Measurements from ENCODE around the gene FRMPD3.

Gene FRMPD3

GRCh38 chrX:107445631-107446030, 3.8 kb upstream of the FRMPD3 start:
- Histone ChIP-seq H3K36me3 (ENCODE audit: insufficient read depth, low read length) (no peaks in the 10 kb centered on the region), H3K27ac (no peak overlapping the region), H3K4me3 (no peak overlapping the region), H3K9me3 (ENCODE audit: low read depth, low read length) (no peaks in the 10 kb centered on the region), H3K9ac (ENCODE audit: insufficient read length) (no peak overlapping the region)
- TF ChIP-seq EZH2 (IDR thresholded peaks at IDR 0.05), result no peak
- no peak for TF ChIP-seq POLR2AphosphoS5 (IDR thresholded peaks at IDR 0.05; ENCODE audit: borderline replicate concordance, low read depth, low read length)
- TF ChIP-seq FOXP2 (optimal IDR thresholded peaks at IDR 0.05; ENCODE audit: control extremely low read depth, extremely low read length, insufficient read depth), result no peak
- no peak for DNase-seq (ENCODE audit: low read depth, low spot score)

GRCh38 chrX:107447642-107448041, 1.8 kb upstream of the FRMPD3 start:
- H3K9me3 ChIP-seq (ENCODE audit: low read depth, low read length), result no peaks in the 10 kb centered on the region
- no peak for DNase-seq (ENCODE audit: low read depth, low spot score)
- TF ChIP-seq EZH2 (IDR thresholded peaks at IDR 0.05), result no peak
- TF ChIP-seq FOXP2 (optimal IDR thresholded peaks at IDR 0.05; ENCODE audit: control extremely low read depth, extremely low read length, insufficient read depth), result no peak
- TF ChIP-seq POLR2AphosphoS5 (IDR thresholded peaks at IDR 0.05; ENCODE audit: borderline replicate concordance, low read depth, low read length), result no peak
- no peak overlapping the region for H3K4me3 ChIP-seq
- no peaks in the 10 kb centered on the region for H3K36me3 ChIP-seq (ENCODE audit: insufficient read depth, low read length)
- no peak overlapping the region for H3K27ac ChIP-seq
- H3K9ac ChIP-seq (ENCODE audit: insufficient read length), result no peak overlapping the region

- H3K9me3 ChIP-seq (ENCODE audit: low read depth, low read length), result no peaks in the 10 kb centered on the region
- no peak overlapping the region for H3K9ac ChIP-seq (ENCODE audit: insufficient read length)
- H3K4me3 ChIP-seq, result no peak overlapping the region
- H3K36me3 ChIP-seq (ENCODE audit: insufficient read depth, low read length), result no peaks in the 10 kb centered on the region
- no peak overlapping the region for H3K27ac ChIP-seq
- TF ChIP-seq EZH2 (IDR thresholded peaks at IDR 0.05) (no peak), POLR2AphosphoS5 (IDR thresholded peaks at IDR 0.05; ENCODE audit: borderline replicate concordance, low read depth, low read length) (no peak), FOXP2 (optimal IDR thresholded peaks at IDR 0.05; ENCODE audit: control extremely low read depth, extremely low read length, insufficient read depth) (no peak)
- no peak for DNase-seq (ENCODE audit: low read depth, low spot score)
Observed at GRCh38 chrX:107448625-107448997, 841 bp upstream of the FRMPD3 start.

- DNase-seq (ENCODE audit: low read depth, low spot score), result no peak
- Histone ChIP-seq H3K9me3 (ENCODE audit: low read depth, low read length) (no peaks in the 10 kb centered on the region), H3K4me3 (no peak overlapping the region), H3K36me3 (ENCODE audit: insufficient read depth, low read length) (no peaks in the 10 kb centered on the region), H3K27ac (no peak overlapping the region), H3K9ac (ENCODE audit: insufficient read length) (no peak overlapping the region)
- TF ChIP-seq POLR2AphosphoS5 (IDR thresholded peaks at IDR 0.05; ENCODE audit: borderline replicate concordance, low read depth, low read length), result no peak
- TF ChIP-seq FOXP2 (optimal IDR thresholded peaks at IDR 0.05; ENCODE audit: control extremely low read depth, extremely low read length, insufficient read depth), result no peak
- TF ChIP-seq EZH2 (IDR thresholded peaks at IDR 0.05), result no peak
Observed at GRCh38 chrX:107450823-107451509, 1.5 kb downstream of the FRMPD3 start.

GRCh38 chrX:107451731-107452130, 2.3 kb downstream of the FRMPD3 start:
- Histone ChIP-seq H3K9me3 (ENCODE audit: low read depth, low read length) (no peaks in the 10 kb centered on the region), H3K36me3 (ENCODE audit: insufficient read depth, low read length) (no peaks in the 10 kb centered on the region), H3K4me3 (no peak overlapping the region), H3K9ac (ENCODE audit: insufficient read length) (no peak overlapping the region), H3K27ac (no peak overlapping the region)
- DNase-seq (ENCODE audit: low read depth, low spot score), result no peak
- TF ChIP-seq FOXP2 (optimal IDR thresholded peaks at IDR 0.05; ENCODE audit: control extremely low read depth, extremely low read length, insufficient read depth), result no peak
- TF ChIP-seq EZH2 (IDR thresholded peaks at IDR 0.05), result no peak

GRCh38 chrX:107452581-107452980, 3.1 kb downstream of the FRMPD3 start:
- Histone ChIP-seq H3K9me3 (ENCODE audit: low read depth, low read length) (no peaks in the 10 kb centered on the region), H3K36me3 (ENCODE audit: insufficient read depth, low read length) (no peaks in the 10 kb centered on the region), H3K4me3 (no peak overlapping the region), H3K9ac (ENCODE audit: insufficient read length) (no peak overlapping the region), H3K27ac (no peak overlapping the region)
- no peak for TF ChIP-seq POLR2AphosphoS5 (IDR thresholded peaks at IDR 0.05; ENCODE audit: borderline replicate concordance, low read depth, low read length)
- TF ChIP-seq EZH2 (IDR thresholded peaks at IDR 0.05), result no peak
- no peak for TF ChIP-seq FOXP2 (optimal IDR thresholded peaks at IDR 0.05; ENCODE audit: control extremely low read depth, extremely low read length, insufficient read depth)
- no peak for DNase-seq (ENCODE audit: low read depth, low spot score)

GRCh38 chrX:107454302-107454701, 4.8 kb downstream of the FRMPD3 start:
- no peak for DNase-seq (ENCODE audit: low read depth, low spot score)
- no peak overlapping the region for H3K27ac ChIP-seq
- no peaks in the 10 kb centered on the region for H3K36me3 ChIP-seq (ENCODE audit: insufficient read depth, low read length)
- no peak overlapping the region for H3K4me3 ChIP-seq
- no peak overlapping the region for H3K9ac ChIP-seq (ENCODE audit: insufficient read length)
- TF ChIP-seq POLR2AphosphoS5 (IDR thresholded peaks at IDR 0.05; ENCODE audit: borderline replicate concordance, low read depth, low read length), result no peak
- no peak for TF ChIP-seq EZH2 (IDR thresholded peaks at IDR 0.05)
- no peak for TF ChIP-seq FOXP2 (optimal IDR thresholded peaks at IDR 0.05; ENCODE audit: control extremely low read depth, extremely low read length, insufficient read depth)
- H3K9me3 ChIP-seq (ENCODE audit: low read depth, low read length), result no peaks in the 10 kb centered on the region

- TF ChIP-seq EZH2 (IDR thresholded peaks at IDR 0.05) (no peak), POLR2AphosphoS5 (IDR thresholded peaks at IDR 0.05; ENCODE audit: borderline replicate concordance, low read depth, low read length) (no peak), FOXP2 (optimal IDR thresholded peaks at IDR 0.05; ENCODE audit: control extremely low read depth, extremely low read length, insufficient read depth) (no peak)
- Histone ChIP-seq H3K9ac (ENCODE audit: insufficient read length) (no peak overlapping the region), H3K27ac (no peak overlapping the region), H3K4me3 (no peak overlapping the region), H3K36me3 (ENCODE audit: insufficient read depth, low read length) (no peaks in the 10 kb centered on the region), H3K9me3 (ENCODE audit: low read depth, low read length) (no peaks in the 10 kb centered on the region)
- no peak for DNase-seq (ENCODE audit: low read depth, low spot score)
Observed at GRCh38 chrX:107457289-107457688, 7.8 kb downstream of the FRMPD3 start.

Data from SK-N-MC (cell line).